Rectal smooth muscle tissue (tissue), 1 donor: ENCODE measurements around the gene SNX7.
A peak's percentile ranks its signal among the peaks of the same experiment; 100 is the strongest.

Source experiments
- H3K27ac ChIP-seq: one replicate; pipeline ENCODE4 v1.7.0; 2013; ENCODE audit warnings: low read depth, low read length, inconsistent platforms
- H3K27me3 ChIP-seq: one replicate; pipeline ENCODE4 v1.7.0; 2013; ENCODE audit warnings: low read length; ENCODE audit not compliant: control insufficient read depth, insufficient read depth
- H3K36me3 ChIP-seq: one replicate; pipeline ENCODE4 v1.7.0; 2013; ENCODE audit warnings: low read length; ENCODE audit not compliant: control insufficient read depth, insufficient read depth
- H3K4me1 ChIP-seq: one replicate; pipeline ENCODE4 v1.7.0; 2013; ENCODE audit warnings: low read length; ENCODE audit not compliant: control insufficient read depth, insufficient read depth
- H3K4me3 ChIP-seq: one replicate; pipeline ENCODE4 v1.7.0; 2013; ENCODE audit warnings: low read length
- H3K9ac ChIP-seq: one replicate; pipeline ENCODE4 v1.7.0; 2013; ENCODE audit warnings: low read length

Gene SNX7

GRCh38 chr1:98661544-98662355, at the start of gene SNX7:
Gene SNX7, plus strand, starts transcription at chr1:98661721. Its CDS starts 11 bp downstream, at chr1:98661732.
- peak within 1 kb of the TSS; percentile 83 for H3K4me3 ChIP-seq
- no peaks in the 10 kb centered on the region for H3K27me3 ChIP-seq
- peak within 1 kb of the TSS; percentile 70 for H3K27ac ChIP-seq
- H3K9ac ChIP-seq: peak within 1 kb of the TSS; percentile 46
- peaks cover 3% of the 10 kb centered on the region for H3K4me1 ChIP-seq
- no peaks in the 10 kb centered on the region for H3K36me3 ChIP-seq

GRCh38 chr1:98637316-98637715, 24.2 kb upstream of the SNX7 start:
- Histone ChIP-seq H3K4me3 (no peak overlapping the region), H3K27ac (no peak overlapping the region), H3K27me3 (no peaks in the 10 kb centered on the region), H3K36me3 (no peaks in the 10 kb centered on the region), H3K9ac (no peak overlapping the region), H3K4me1 (no peaks in the 10 kb centered on the region)

- Histone ChIP-seq H3K27me3 (no peaks in the 10 kb centered on the region), H3K9ac (no peak overlapping the region), H3K4me1 (no peaks in the 10 kb centered on the region), H3K4me3 (no peak overlapping the region), H3K27ac (no peak overlapping the region), H3K36me3 (no peaks in the 10 kb centered on the region)
Measured at GRCh38 chr1:98638185-98638584, 23.3 kb upstream of the SNX7 start.

GRCh38 chr1:98644510-98644909, 17.0 kb upstream of the SNX7 start:
- Histone ChIP-seq H3K9ac (no peak overlapping the region), H3K27me3 (no peaks in the 10 kb centered on the region), H3K4me3 (no peak overlapping the region), H3K27ac (no peak overlapping the region), H3K4me1 (no peaks in the 10 kb centered on the region), H3K36me3 (no peaks in the 10 kb centered on the region)

- Histone ChIP-seq H3K36me3 (no peaks in the 10 kb centered on the region), H3K27ac (no peak overlapping the region), H3K9ac (no peak overlapping the region), H3K4me1 (no peaks in the 10 kb centered on the region), H3K4me3 (no peak overlapping the region), H3K27me3 (no peaks in the 10 kb centered on the region)
Measured at GRCh38 chr1:98651116-98651632, 10.3 kb upstream of the SNX7 start.

- Histone ChIP-seq H3K27me3 (no peaks in the 10 kb centered on the region), H3K4me1 (no peaks in the 10 kb centered on the region), H3K36me3 (no peaks in the 10 kb centered on the region), H3K27ac (no peak overlapping the region), H3K4me3 (no peak overlapping the region), H3K9ac (no peak overlapping the region)
Measured at GRCh38 chr1:98653123-98653522, 8.4 kb upstream of the SNX7 start.

GRCh38 chr1:98659879-98660278, 1.6 kb upstream of the SNX7 start:
- Histone ChIP-seq H3K4me1 (peaks cover 3% of the 10 kb centered on the region), H3K27ac (no peak overlapping the region), H3K4me3 (no peak overlapping the region), H3K9ac (no peak overlapping the region), H3K36me3 (no peaks in the 10 kb centered on the region), H3K27me3 (no peaks in the 10 kb centered on the region)

GRCh38 chr1:98660940-98661543, 479 bp upstream of the SNX7 start:
- H3K27ac ChIP-seq: peak overlapping the region; percentile 63
- peaks cover 3% of the 10 kb centered on the region for H3K4me1 ChIP-seq

GRCh38 chr1:98662356-98662670, 792 bp downstream of the SNX7 start:
- H3K4me3 ChIP-seq: peak overlapping the region; percentile 83
- peak overlapping the region; percentile 70 for H3K27ac ChIP-seq
- H3K9ac ChIP-seq: peak overlapping the region; percentile 32

More at GRCh38 chr1:98660940-98661543, 479 bp upstream of the SNX7 start:
- H3K36me3 ChIP-seq: no peaks in the 10 kb centered on the region
- H3K9ac ChIP-seq: peak overlapping the region; percentile 29
- H3K4me3 ChIP-seq: peak overlapping the region; percentile 83
- H3K27me3 ChIP-seq: no peaks in the 10 kb centered on the region

GRCh38 chr1:98668733-98669132, 7.2 kb downstream of the SNX7 start:
- no peaks in the 10 kb centered on the region for H3K27me3 ChIP-seq
- no peaks in the 10 kb centered on the region for H3K36me3 ChIP-seq
- H3K27ac ChIP-seq: no peak overlapping the region
- H3K4me3 ChIP-seq: no peak overlapping the region
- no peak overlapping the region for H3K9ac ChIP-seq
- H3K4me1 ChIP-seq: no peaks in the 10 kb centered on the region

More at GRCh38 chr1:98662356-98662670, 792 bp downstream of the SNX7 start:
- peaks cover 3% of the 10 kb centered on the region for H3K4me1 ChIP-seq
- H3K27me3 ChIP-seq: no peaks in the 10 kb centered on the region
- no peaks in the 10 kb centered on the region for H3K36me3 ChIP-seq

GRCh38 chr1:98669355-98670296, 8.1 kb downstream of the SNX7 start:
- Histone ChIP-seq H3K36me3 (no peaks in the 10 kb centered on the region), H3K27me3 (no peaks in the 10 kb centered on the region), H3K4me1 (no peaks in the 10 kb centered on the region), H3K27ac (no peak overlapping the region), H3K9ac (no peak overlapping the region), H3K4me3 (no peak overlapping the region)

GRCh38 chr1:98672189-98672588, 10.7 kb downstream of the SNX7 start:
- Histone ChIP-seq H3K36me3 (no peaks in the 10 kb centered on the region), H3K4me1 (no peaks in the 10 kb centered on the region), H3K9ac (no peak overlapping the region), H3K27ac (no peak overlapping the region), H3K27me3 (no peaks in the 10 kb centered on the region), H3K4me3 (no peak overlapping the region)
